Bronchial epithelial cell (primary cell): ENCODE measurements around the gene ANTXR2. TPM values are rescaled to one million over a fixed set of nuclear protein-coding genes. Genes with fewer than 3 reads are reported as not detected.

ENCODE experiments used
- DNase-seq: peaks from one replicate; pipeline ENCODE4 v3.0.0-alpha.2; 2010; ENCODE audit warnings: low read depth
- FAIRE-seq: peaks from 2 replicates; lab custom pipeline; 2011; peaks lifted over from hg19 to GRCh38; lab: Jason Lieb, UNC
- H3K27me3 ChIP-seq: 2 replicates; pipeline ENCODE4 v1.5.1; 2011; ENCODE audit warnings: low read length; ENCODE audit not compliant: control insufficient read depth, insufficient read depth
- H3K36me3 ChIP-seq: 2 replicates; pipeline ENCODE4 v1.5.1; 2011; ENCODE audit warnings: low read length; ENCODE audit not compliant: control insufficient read depth, insufficient read depth
- H3K4me3 ChIP-seq: 2 replicates; pipeline ENCODE4 v1.5.1; 2011; ENCODE audit warnings: mild to moderate bottlenecking, low read depth, low read length, control low read depth
- total RNA-seq: library from RNA; depleted of rRNA; stranded (reverse); fragments of >200 nt; gene quantifications from 2 replicates; pipeline ENCODE4 v1.2.1, GENCODE V29; 2014
- TF ChIP-seq, protein P1 (sequence below): IDR thresholded peaks from 2 replicates; pipeline ENCODE4 v1.5.1; 2011; ENCODE audit warnings: mild to moderate bottlenecking, moderate library complexity, low read length, control low read depth, inconsistent platforms; ENCODE audit not compliant: insufficient read depth, severe bottlenecking

ANTXR2 gene
- total RNA-seq, 1 donor from 2014 or later, result 35.5 TPM

DNA sequence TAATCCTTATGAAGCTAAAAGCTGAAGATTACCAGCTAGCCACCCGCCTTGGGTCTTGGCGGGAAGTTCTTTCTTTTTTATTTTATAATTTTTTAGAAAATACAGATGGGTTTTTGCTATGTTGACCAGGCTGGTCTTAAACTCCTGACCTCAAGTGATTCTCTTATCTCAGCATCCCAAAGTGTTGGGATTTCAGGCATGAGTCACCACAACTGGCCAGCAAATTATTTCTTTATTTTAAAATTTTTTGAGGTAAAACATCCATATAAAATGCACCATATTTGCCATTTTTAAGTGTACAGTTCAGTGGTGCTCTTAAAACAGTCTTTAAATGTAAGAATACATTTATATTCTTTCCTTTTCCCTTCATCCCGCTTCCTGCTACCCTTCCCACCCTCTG lies 40.6 kb upstream of the ANTXR2 start:
- Histone ChIP-seq H3K27me3 (no peaks in the 10 kb centered on the region), H3K36me3 (no peaks in the 10 kb centered on the region), H3K4me3 (no peak overlapping the region)
- FAIRE-seq (no peak), DNase-seq (no peak)
- TF ChIP-seq, protein P1, sequence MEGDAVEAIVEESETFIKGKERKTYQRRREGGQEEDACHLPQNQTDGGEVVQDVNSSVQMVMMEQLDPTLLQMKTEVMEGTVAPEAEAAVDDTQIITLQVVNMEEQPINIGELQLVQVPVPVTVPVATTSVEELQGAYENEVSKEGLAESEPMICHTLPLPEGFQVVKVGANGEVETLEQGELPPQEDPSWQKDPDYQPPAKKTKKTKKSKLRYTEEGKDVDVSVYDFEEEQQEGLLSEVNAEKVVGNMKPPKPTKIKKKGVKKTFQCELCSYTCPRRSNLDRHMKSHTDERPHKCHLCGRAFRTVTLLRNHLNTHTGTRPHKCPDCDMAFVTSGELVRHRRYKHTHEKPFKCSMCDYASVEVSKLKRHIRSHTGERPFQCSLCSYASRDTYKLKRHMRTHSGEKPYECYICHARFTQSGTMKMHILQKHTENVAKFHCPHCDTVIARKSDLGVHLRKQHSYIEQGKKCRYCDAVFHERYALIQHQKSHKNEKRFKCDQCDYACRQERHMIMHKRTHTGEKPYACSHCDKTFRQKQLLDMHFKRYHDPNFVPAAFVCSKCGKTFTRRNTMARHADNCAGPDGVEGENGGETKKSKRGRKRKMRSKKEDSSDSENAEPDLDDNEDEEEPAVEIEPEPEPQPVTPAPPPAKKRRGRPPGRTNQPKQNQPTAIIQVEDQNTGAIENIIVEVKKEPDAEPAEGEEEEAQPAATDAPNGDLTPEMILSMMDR, result no peak

GRCh38 chr4:80112236-80112635 lies 39.2 kb upstream of the ANTXR2 start:
- FAIRE-seq, result no peak
- TF ChIP-seq, protein P1, result no peak
- H3K27me3 ChIP-seq, result no peaks in the 10 kb centered on the region
- DNase-seq, result no peak
- H3K4me3 ChIP-seq, result no peak overlapping the region
- no peaks in the 10 kb centered on the region for H3K36me3 ChIP-seq

DNA sequence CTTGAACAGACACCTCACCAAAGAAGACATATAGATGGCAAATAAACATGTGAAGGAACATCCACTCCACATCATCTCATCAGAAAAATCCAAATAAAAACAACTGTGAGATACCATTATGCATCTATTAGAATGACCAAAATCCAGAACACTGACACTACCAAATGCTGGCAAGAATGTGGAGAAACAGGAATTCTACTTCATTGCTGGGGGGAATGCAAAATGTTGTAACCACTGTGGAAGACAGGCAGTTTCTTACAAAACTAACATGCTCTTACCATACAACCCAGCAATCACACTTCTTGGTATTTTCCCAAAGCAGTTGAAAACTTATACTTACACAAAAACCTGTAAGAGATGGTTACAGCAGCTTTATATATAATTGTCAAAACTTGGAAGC lies 38.2 kb upstream of the ANTXR2 start:
- Histone ChIP-seq H3K27me3 (no peaks in the 10 kb centered on the region), H3K4me3 (no peak overlapping the region), H3K36me3 (no peaks in the 10 kb centered on the region)
- no peak for DNase-seq
- FAIRE-seq, result no peak
- TF ChIP-seq, protein P1, result no peak

DNA sequence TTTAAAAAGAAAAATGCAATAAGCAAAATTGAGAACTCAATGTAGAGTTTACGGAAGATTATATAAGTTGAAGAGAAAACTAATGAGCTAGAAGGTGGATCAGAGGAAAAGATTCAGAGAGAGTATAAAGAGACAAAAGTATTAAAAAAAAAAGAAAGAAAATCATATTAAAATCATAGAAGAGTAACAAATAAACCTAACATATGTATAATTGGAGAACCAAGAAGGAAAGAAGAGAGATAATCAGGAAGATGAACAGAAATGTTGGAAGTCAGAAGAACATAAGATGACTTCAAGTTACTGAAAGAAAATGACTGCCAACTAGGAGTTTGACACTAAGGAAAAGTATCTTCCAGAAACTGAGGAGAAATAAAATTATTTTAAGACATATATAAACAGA lies 34.3 kb upstream of the ANTXR2 start:
- Histone ChIP-seq H3K27me3 (no peaks in the 10 kb centered on the region), H3K36me3 (no peaks in the 10 kb centered on the region), H3K4me3 (no peak overlapping the region)
- TF ChIP-seq, protein P1, result no peak
- DNase-seq (no peak), FAIRE-seq (no peak)

DNA sequence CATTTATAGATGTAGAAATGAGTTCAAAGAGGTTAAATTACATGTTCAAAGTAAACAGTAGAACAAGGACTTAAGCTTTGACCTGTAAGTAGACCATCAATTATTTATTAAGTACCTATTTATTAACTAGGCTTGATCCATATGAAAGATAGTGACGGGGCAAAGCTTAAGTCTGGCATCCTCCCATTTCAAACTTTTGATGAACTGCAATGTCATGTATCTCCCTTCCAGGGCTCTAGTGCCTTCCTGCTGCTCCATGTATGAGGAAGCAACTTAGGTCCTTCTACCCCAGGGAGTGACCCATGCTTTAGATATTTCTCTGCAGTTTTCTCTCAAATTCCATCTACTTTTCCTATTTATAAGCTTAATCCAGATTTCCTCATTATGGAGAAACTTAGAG lies 31.9 kb upstream of the ANTXR2 start:
- Histone ChIP-seq H3K27me3 (no peaks in the 10 kb centered on the region), H3K36me3 (no peaks in the 10 kb centered on the region), H3K4me3 (no peak overlapping the region)
- FAIRE-seq (no peak), DNase-seq (no peak)
- TF ChIP-seq, protein P1, result no peak

DNA sequence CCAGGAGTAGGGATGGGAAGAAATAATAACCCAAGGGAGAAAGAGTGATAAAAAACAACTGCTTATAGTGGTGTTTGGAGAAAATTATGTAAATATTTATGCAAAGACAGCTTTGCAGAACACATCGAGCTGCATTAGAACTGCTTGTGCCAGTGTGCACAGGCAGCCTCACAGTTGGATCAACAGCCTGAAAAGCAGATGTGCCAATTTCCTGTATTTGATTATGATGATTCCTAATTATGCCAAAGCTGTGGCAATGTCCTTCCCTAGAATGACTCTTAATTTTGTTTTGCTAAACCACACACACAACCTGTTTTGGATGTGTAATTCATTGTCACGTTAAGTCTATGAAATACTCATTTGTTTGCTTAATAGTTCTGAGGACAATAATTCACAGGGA lies 30.6 kb upstream of the ANTXR2 start:
- Histone ChIP-seq H3K27me3 (no peaks in the 10 kb centered on the region), H3K4me3 (no peak overlapping the region), H3K36me3 (no peaks in the 10 kb centered on the region)
- no peak for DNase-seq
- TF ChIP-seq, protein P1, result no peak
- FAIRE-seq, result peak; percentile 28
